AML-193 (cell line): Measurements from ENCODE around the gene DLG2.

Experiments
- DNase-seq, 2 experiments: peaks; one replicate each; lab custom pipeline; 2025; lab: John Stamatoyannopoulos, UW

Gene DLG2

GRCh38 chr11:84780689-84781293 is 846.4 kb downstream of the DLG2 start:
- DNase-seq = peak; percentile 1 to 8

GRCh38 chr11:84775503-84775902 is 851.6 kb downstream of the DLG2 start:
- DNase-seq = no peak

- DNase-seq = no peak
Measured at GRCh38 chr11:84763931-84764330, 863.2 kb downstream of the DLG2 start.

- no peak for DNase-seq
Measured at GRCh38 chr11:84757711-84758110, 869.4 kb downstream of the DLG2 start.

GRCh38 chr11:84751371-84751770 is 875.8 kb downstream of the DLG2 start:
- no peak for DNase-seq

- no peak for DNase-seq
Measured at GRCh38 chr11:84747871-84748270, 879.3 kb downstream of the DLG2 start.

GRCh38 chr11:84740050-84740449 is 887.1 kb downstream of the DLG2 start:
- DNase-seq = no peak

- DNase-seq = no peak
Measured at GRCh38 chr11:84724256-84724655, 902.9 kb downstream of the DLG2 start.

GRCh38 chr11:84722583-84723108 is 904.5 kb downstream of the DLG2 start:
- no peak for DNase-seq

- no peak for DNase-seq
Measured at GRCh38 chr11:84721561-84721961, 905.6 kb downstream of the DLG2 start.

- DNase-seq = no peak
Measured at GRCh38 chr11:84720706-84721402, 906.3 kb downstream of the DLG2 start.

GRCh38 chr11:84719935-84720577 is 907.1 kb downstream of the DLG2 start:
- DNase-seq = no peak

- DNase-seq = peak; percentile 27 to 34
Measured at GRCh38 chr11:84714316-84714780, 912.8 kb downstream of the DLG2 start.

GRCh38 chr11:84691830-84692229 is 935.3 kb downstream of the DLG2 start:
- DNase-seq = no peak

GRCh38 chr11:84687433-84687832 is 939.7 kb downstream of the DLG2 start:
- no peak for DNase-seq

- no peak for DNase-seq
Measured at GRCh38 chr11:84686716-84687115, 940.4 kb downstream of the DLG2 start.

- no peak for DNase-seq
Measured at GRCh38 chr11:84685976-84686375, 941.2 kb downstream of the DLG2 start.

GRCh38 chr11:84685149-84685548 is 942.0 kb downstream of the DLG2 start:
- DNase-seq = no peak

GRCh38 chr11:84681456-84681855 is 945.7 kb downstream of the DLG2 start:
- DNase-seq = no peak

GRCh38 chr11:84675396-84676025 is 951.6 kb downstream of the DLG2 start:
- DNase-seq = no peak

- DNase-seq = no peak
Measured at GRCh38 chr11:84673753-84674152, 953.4 kb downstream of the DLG2 start.

- no peak for DNase-seq
Measured at GRCh38 chr11:84671325-84671999, 955.7 kb downstream of the DLG2 start.
